Stimulated activated CD4-positive, alpha-beta T cell treated with anti-CD3 and anti-CD28 coated beads, Interleukin-1b, Interleukin-23, amount 100 ng/mL, for 24 hours (primary cell): ENCODE measurements around the gene SPINK4.

Source experiments
- DNase-seq, 4 experiments: peaks; one replicate each; pipeline ENCODE4 v3.0.0-alpha.2; 2020; ENCODE audit warnings: low read depth in 4 of 4, low spot score in 1 of 4

The SPINK4 gene

DNA sequence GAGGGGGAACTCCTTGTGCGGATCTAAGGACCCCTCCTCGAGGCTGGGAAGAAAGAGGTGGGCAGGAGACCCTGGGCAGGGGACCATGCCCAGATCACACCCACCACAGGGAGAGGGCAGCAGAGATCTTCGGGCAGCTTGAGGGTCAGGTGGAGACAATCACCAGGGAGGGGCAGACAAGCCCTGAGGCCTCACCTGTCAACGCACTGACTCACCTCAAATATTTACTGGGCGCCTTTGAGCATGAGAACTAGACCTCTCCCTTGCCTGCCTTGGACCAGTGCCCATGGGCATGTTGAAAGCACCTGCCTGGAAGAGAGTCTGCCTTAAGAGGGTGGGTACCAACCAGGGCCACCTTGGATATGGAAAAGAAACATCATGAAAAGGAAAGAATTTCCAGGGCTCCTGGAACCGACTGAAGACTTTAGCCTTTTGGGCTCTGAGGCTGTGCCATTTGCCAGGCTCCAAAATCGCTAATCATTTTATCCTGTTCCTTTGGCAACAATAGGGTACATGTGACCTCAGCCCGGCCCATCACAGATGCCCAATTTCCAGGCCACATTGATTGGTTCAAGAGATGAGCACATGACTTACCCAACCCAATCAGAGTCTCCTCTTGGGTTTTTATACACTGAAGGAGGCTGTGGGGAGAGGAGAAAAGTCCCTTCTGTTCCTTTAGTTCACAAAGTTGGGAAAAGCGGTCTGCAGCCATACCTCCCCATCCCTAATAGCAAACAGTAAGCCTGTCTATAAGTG lies 10.4 kb upstream of the SPINK4 start:
- DNase-seq, result no peak

DNA sequence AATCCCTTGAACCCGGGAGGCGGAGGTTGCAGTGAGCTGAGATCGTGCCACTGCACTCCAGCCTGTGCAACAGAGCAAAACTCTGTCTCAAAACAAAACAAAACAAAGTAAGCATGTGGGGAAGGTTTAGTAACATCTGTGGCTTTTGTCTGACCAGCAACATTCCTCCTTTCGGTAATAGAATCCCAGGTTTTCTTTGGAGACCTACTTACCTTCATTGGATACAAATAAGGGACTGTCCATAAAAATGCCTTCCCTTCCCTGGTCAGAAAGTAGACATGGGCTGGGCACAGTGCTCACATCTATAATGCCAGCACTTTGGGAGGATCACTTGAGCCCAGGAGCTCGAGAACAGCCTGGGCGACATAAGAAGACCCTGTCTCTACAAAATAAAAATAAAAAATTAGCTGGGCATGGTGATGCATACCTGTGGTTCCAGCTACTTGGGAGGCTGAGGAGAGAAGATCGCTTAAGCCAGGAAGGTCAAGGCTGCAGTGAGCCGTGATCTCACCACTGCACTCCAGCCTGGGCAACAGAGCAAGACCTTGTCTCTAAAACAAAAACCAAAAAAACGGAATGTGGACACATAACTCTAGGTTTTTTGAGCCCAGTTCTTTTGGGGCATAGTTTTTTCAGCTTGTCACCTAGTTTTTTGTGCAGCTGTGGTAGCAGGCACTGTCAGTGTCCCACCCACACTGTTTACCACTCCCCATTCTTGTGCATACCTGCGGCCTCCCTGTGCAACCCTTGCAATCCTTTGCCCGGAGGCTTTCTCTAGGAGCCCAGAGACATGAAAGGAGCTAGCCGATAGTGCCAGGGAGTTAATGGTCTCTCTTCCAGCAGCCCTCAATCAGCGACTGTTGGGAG lies 9.0 kb upstream of the SPINK4 start:
- DNase-seq, result no peak

DNA sequence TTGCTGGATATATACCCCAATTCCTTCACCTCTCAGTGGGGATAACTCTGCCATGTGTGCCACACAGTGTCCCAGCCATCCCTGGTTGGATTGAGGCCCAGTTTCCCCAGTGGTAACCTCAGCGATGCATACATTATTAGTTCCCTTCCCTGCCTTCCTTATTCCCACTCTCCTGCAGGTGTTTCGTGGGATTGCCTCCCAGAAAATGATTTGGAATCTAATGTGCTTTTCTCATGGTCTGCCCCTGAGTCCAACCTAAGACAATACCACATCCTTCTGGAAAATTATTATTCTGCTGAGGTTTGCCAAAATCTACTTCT lies 8.4 kb upstream of the SPINK4 start:
- no peak for DNase-seq

DNA sequence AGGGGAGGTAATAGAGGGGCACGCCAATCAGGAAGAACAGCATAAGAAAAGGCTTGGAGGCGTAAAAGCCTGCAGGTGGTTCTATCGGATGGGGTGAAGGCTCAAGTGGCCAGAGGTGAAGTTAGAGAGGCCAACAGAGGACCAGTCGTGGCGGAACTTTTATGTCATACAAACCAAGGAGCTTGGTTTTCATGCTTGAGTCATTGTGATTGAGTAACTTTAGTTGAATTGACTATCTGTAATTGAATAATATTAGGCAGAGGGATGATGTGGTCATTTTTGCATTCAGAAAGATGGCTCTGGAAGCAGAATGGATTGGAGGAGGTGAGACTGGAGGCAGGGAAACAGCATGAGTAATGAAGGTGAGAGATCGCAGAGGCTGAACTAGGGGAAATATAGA lies 7.2 kb upstream of the SPINK4 start:
- no peak for DNase-seq

DNA sequence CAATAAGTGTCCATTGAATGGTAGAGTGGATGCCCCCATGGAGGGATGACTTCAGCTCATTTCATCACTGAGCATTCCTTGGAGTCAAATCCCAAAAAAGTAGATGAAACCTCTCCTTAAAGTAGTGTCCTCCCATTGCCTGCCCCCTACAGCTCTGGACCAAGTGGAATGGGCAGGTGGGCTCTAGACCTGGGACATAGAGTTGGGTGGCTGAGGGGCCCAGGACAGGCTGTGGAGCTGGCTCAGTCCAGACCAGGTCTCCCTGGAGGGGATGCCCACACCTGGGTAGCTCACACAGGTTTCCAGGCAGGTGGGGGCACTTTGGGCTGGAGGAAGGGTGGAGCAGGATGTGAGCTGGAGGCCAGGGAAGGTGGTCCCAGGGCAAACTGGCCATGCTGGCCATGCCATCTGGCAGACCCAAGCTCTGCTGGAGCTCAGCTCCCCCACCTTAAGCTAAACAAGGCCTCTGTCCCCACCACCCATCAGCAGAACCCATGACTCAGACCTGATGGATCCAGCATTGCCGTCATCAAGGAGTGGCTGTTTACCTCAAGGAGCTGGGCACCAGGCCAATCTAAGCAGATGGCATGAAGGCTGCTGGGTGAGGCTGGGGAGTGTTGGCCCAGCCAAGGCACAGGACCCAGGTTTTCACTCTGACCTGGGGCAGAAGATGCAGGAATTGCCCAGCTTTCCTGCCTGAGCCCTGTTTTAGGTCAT lies 6.2 kb upstream of the SPINK4 start:
- no peak for DNase-seq

DNA sequence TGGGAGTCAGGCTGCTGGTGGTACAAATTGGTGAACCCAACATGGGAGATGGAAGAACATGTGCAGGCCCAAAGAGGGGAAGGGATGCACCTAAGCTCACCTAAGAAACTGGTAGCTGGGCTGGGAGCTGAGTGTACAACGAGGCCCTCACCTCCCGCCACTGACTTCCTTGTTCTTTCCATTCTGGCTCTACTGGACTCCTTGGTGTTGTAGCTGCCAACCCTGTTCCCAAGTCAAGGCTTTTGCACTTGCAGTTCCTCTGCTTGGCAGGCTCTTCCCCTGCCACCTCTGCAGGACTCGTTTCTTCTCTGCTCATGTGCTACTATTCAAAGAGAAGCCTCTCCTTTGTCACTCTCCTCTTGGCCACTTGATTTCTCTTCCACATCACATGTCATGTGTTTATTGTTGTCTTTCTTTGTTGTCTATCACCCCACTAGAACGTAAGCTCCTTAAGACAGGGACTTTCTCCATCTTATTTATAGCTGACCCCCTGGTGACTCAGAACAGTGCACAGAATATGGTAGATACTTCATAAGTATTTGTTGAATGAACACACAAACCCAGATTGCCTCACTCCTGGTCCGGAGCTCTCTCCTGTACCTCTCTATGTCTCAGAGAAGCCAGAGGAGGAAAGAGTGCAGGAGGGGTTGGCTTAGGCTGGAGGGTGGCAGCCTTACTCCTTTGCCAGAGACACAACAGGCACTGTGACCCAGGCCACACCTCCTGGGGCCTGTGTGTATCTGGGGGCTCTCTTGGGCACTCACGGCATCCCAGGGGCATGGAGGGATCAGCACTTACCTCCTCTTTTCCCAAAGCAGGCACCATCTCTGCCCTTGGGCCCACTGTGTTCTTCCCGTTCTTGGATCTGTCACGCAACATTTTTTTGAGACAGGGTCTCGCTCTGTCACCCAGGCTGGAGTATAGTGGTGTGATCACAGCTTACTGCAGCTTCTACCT lies 5.2 kb upstream of the SPINK4 start:
- no peak for DNase-seq

DNA sequence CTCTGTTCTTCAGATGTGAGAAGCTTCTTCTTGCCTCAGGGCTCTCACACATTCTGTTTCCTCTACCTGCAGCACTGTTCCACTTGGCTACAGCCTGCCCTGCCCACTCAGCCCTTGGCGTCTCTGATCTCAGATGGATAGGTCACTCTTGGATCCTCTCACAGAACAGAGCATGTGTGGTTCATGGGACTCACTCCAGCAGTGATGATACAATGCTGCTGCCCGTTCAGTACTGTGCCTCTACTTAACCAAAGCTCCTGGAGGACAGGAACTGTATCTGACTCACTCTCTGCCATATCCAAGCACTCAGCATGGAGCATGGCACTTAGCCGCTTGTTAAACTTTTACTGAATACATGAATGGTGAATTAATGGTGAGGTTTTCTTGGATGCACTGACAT lies 3.4 kb upstream of the SPINK4 start:
- DNase-seq, result no peak

DNA sequence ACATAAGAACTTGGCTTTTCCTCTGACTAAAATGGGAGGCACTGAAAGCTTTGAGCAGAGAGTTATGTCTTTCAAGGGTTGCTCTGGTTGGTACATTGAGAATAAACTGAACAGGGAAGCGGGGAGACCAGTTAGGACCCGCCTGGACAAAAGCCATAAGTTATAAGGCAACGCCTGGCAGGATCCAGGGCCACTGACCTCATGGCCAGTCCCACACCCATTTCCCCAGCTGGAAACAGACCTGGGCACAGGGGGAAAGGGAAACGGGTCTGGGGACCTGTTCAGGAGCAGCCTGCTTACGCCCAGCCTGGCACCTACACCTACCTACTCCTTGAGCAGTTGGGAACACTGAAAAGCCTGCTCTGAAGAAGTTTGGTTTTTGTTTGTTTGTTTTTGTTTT lies 1.3 kb downstream of the SPINK4 start:
- no peak for DNase-seq

DNA sequence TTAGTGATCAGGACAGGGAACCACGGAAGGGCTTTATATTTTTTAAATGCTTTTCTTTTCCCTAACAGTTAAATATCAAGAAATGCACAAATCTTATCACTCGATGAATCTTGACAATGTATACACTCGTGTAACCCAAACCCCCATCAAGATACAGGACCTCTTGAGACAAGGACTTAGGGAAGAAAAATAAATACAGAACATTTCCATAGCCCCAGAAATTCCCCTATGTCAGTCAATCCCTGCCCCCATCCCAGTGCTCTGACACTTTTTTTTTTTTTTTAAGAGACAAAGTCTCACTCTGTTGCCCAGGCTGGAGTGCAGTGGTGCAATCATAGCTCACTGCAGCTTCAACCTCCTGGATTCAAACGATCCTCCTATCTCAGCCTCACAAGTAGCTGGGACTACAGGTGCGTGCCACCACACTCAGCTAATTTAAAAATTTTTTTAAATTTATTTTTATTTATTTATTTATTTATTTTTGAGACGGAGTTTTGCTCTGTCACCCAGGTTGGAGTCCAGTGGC lies 2.7 kb downstream of the SPINK4 start:
- DNase-seq, result no peak

DNA sequence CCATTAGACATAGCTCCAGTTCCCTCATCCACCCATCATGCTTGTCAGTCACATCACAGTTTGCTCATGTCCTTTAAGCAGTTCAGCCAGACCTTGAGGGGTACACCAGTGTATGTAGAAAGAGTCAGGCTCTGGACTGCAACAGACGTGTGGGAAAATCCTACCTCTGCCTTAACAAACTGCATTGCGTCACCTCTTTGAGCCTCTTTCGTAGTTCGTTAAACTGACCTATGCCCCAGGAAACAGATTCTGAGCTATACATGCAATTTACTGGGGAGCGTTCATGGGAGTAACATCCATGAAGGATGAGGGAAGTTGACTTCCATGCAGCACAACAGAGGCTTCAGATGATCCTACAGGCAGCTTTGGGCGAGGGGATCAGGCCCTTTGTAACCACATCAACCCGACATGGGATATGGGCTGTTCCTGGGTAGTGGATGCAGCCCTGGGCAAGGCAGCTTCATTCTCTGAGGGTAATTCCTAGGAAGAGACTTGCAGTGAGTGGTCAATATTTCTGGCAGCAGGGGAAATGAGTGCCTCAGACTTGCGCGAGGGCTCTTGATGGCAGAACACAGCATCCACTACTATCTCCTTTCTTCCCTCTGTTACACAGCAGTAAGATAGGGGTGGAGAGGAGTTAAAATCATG lies 4.3 kb downstream of the SPINK4 start:
- DNase-seq, result no peak

DNA sequence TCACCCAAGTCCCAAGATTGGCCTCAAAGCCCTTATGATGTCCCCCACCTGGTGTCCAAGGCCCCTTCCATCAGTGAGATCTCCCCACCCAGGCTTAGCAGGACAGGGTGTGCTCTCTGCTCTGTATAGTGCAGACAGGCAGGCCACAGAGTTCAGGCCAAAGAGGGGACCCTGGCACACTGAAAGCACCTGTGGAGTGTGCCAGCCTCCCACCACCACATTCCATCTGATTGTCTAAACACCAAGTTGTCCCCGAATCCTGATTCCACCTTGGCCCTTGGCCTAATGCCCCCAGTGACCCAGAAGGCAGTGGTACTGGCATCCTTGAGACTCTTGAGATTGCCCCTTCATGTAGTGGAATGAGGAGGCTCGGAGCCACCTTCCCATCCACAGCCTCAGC lies 5.4 kb downstream of the SPINK4 start:
- DNase-seq, result no peak

DNA sequence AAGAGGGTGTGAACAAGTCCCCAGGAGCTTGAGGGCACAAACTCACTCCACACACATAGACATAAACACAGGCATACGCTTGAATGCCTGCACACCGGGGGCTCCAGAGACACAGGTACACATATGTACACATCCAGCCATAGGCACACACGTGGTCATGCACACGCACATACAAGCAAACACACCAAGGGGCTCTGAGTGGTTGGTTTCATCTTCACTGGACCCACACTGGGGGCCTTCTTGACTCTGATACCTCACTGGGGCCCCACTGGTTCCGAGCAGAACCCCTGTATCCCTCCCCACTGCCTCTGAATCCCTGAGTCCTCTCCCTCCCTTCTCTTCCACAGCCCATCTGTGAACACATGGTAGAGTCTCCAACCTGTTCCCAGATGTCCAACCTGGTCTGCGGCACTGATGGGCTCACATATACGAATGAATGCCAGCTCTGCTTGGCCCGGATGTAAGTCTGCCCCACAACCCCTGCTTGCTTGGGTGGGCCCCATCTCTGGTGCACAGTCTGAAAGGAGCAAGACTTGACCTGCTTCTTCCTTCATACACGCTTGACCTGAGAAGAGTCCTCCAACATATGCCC lies 6.4 kb downstream of the SPINK4 start:
- DNase-seq, result no peak

DNA sequence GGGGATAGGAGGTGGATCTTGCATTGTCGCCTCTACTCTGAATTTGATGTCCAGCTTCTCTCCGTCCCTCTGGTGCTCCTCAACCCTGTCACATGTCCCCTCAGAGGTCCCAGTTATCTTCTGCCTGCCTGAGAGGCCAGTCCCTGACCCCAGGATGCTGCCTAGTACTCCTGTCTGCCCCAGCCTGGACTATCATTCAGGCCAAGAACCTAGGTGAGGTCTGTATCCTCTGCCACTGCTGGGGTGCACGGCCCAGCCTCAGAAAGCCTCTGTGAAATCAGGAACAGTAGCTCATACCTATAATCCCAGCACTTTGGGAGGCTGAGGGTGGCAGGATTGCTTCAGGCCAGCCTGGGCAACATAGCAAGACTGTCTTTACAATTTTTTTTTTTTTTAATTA lies 8.6 kb downstream of the SPINK4 start:
- DNase-seq, result no peak

DNA sequence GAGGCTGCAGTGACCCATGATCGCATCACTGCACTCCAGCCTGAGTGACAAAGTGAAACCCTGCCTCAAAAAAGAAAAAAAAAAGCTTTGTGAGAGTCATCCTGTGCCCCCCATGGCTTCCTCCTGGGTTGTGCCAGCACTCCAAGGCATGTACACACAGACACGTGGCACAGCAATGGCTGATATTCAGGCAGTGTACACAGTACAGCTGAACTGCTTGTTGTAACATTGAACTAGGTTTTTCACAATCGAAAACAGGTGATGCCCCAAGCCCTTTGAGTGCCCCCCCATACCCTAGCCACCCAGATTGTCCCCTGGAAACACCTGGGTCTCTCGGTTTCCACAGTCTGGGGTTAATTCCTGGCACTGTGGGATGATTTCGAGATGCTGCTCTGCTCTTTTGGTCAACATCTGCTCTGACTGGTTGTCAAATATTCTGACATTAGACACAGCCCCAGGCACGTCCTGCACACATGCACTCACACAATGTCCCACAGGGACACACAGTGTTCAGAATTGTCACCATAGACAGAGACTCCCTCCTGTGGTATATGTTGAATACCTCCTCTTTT lies 9.2 kb downstream of the SPINK4 start:
- no peak for DNase-seq

DNA sequence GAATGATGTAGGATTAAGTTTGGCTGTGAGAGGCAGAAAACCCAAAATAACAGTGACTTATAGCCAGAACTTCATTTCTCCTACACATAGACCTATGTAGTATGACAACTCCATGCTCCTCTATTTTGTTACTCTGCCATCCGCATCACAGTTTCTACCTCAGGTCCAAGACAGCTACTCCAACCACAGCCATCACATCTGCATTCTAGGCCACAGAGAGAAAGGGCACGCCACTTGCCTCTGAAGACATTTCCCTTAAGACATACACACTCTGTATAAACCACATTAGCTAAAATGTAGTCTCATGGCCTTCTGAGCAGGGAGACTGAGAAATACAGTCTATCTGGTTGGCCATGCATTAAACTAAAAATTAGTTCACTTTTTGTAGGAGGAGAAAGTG lies 10.0 kb downstream of the SPINK4 start:
- no peak for DNase-seq

DNA sequence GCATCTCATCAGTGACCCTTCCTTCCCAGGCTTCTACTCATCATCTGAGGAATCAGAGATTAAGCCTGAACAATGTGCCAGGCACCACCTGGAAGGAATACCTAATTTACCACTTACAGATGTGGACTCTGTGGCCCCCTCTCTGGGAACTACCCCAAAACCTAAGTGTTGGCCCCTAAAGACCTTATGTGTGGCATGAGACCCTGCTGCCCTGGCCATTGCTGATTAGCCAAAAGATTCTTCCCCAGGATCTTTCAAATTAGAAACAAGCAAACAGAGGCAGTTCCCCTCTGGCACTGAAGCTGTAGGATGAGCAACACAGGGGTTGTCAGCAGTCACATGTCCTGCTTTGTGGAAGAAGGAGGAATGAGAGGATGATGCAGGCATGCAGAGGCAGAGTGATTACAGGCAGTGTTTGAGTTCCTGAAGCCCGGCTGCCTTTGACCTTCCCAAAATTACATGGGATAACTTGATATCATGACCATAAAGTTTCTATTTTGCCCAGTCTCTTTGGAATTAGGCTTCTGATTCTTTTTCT lies 10.6 kb downstream of the SPINK4 start:
- DNase-seq, result no peak

DNA sequence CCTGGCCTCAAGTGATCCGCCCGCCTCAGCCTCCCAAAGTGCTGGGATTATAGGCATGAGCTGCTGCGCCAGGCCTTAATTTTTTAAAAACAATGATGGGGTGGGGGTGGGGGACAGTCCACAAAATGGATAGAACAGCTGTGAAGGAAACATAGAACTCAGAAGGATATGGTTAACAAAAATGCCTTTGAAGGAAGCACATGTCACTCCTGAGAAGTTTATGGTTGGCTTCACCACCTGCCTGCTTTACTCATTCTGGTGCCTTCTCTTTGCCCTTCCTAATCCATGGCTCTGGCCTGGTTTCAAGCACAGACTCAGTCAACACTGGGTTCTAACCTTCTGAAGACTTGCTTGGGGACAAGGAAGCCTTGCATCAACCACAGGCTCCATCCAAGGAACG lies 14.2 kb downstream of the SPINK4 start:
- DNase-seq, result no peak

DNA sequence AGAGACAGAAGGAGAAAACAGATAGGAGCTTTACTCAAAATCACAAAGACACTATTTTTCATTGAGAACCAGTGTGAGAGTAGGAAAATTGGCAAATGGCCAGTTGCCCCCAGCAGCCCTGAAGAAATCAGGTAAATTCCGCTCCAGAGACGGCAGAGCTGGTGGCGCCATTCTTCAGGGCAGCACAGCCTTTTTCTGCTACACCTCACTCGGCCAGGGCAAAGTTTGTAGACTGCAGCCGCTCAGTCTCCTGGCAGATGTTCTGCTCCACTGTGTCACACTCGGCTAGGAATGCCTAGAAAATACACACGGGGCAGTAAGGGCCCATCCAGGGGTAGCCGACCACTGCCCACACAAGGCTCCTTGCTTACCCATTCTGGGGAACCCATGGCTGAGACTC lies 15.0 kb downstream of the SPINK4 start:
- DNase-seq, result no peak

DNA sequence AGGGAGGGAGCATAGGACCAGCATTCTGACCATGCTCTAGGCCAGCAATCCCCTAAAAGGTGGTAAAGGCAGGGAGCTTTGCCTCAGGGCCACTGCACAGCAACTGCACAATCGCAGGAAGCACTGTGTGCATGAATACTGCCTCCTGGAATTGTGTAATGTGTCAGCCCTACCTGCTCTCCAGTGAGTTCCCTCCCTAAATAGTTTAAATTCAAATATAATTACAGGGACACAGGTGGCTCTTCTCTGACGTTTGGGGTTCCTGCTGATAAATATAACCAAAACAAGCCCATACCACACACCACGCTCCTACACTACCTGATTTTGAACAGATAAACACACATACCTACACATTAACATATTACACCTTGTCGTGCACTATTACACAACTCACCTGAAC lies 15.5 kb downstream of the SPINK4 start:
- DNase-seq, result no peak
